GM21825 (cell line): ENCODE measurements around the gene EML5.
A peak's percentile ranks its signal among the peaks of the same experiment; 100 is the strongest.
"Not testable (repeated sequence)": the region's sequence is repeated elsewhere in the genome, so short reads cannot be mapped to it uniquely, and the experiment has no call there.

Experiments used
- ATAC-seq: cut with Tn5 transposase; IDR thresholded peaks from one replicate; pipeline ENCODE4 v1.9.1; 2021; ENCODE audit warnings: mild to moderate bottlenecking, moderate library complexity; ENCODE audit not compliant: unreplicated experiment

Gene EML5

GRCh38 chr14:88792473-88793258 lies at the start of gene EML5:
Gene EML5, minus strand, starts transcription at chr14:88792953. Its CDS starts 450 bp downstream, at chr14:88792503.
- ATAC-seq: peak; percentile 92

DNA sequence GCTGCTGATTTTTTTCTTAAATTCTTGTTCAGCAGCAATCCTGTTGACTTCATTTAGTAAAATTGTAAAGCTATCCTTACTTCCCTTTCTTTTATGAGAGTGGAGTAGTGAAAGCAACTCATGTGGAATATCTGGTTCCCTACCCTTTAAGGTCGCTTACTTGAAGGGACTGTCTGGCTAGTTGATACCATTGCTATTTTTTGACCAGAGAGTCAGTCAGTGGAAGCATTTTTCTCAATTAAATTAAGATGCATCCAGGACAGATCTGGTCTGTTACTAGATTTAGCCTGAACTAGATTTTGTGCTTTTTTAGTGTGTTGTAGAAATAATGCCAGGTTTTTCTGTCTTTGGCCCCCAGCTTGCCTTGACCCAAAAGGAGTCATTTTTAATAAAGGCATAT lies 49.7 kb upstream of the EML5 start:
- ATAC-seq: no peak

DNA sequence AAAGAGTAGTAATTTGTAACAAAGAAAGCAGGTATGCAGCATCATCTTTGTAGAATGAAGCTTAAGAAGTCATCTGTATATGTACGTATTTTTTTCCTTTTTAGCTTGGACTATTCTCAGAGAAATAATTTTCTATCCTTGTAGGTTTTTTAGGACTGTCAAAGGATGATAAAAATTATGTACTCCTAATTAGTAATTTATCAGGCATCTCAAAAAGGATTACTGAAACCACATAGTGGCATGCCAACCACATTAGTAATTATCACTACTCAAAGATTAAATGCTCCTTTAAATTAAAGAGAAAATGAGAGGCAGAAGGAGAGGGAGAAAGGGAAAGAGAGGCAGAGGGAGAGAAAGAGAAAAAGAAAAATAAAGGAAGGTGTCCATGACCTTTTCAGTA lies 49.0 kb upstream of the EML5 start:
- no peak for ATAC-seq

DNA sequence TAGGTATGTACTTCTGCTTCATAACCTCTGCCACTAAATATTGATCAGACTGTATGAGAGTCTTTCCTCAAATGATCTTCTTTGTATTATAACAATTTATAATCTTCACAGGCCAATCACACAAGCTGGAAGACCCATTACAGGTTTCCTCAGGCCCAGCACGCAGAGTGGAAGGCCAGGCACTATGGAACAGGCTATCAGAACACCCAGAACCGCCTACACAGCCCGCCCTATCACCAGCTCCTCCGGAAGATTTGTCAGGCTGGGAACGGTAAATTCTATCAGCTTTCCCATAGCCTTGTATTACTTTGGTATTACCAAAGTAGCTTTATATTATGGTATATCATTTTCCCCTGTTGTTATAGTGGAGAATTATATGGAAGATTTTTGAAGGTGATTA lies 48.2 kb upstream of the EML5 start:
- ATAC-seq: no peak

- no peak for ATAC-seq
These were observed 45.3 kb upstream of the EML5 start for GRCh38 chr14:88838015-88838414.

DNA sequence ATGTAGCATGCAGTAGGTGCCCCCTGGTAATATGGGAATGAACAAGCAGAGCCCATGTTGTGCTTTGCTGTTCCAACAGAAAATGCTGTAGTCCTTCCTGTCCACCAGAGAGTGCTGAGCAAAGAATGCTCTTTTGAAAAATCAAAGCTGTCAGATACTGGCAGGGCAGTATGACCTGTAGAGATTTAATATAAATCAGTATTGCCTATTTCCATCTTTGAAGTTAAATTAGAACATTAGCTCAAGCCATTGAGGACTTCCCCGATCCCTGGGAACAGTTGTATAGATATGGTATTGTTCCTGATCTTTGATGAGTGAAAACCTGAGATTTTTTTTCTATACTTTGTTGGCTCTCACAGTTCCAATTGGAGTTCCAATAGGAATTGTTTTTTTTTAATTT lies 44.7 kb upstream of the EML5 start:
- no peak for ATAC-seq

- ATAC-seq: no peak
These were observed 42.9 kb upstream of the EML5 start for GRCh38 chr14:88835661-88836060.

GRCh38 chr14:88834883-88835431 lies 42.2 kb upstream of the EML5 start:
- no peak for ATAC-seq

DNA sequence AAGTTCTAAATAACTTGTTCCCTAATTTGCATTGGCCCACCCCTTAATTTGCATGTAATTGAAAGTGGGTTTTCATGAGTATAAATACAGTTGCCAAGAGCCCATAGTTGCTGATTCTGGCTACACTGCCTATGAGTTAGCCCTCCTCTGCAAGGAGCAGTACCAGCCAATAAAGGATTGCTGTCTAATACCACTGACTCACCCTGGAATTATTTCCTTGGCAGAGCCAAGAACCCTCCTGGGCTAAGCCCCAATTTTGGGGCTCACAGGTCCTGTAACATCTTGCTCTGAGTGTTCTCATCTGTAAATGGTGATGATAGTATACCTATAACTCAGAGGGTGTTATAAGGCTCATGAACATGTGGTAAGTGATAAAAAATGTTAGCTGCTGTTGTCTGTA lies 38.5 kb upstream of the EML5 start:
- no peak for ATAC-seq

GRCh38 chr14:88829685-88830302 lies 37.0 kb upstream of the EML5 start:
- ATAC-seq: no peak

DNA sequence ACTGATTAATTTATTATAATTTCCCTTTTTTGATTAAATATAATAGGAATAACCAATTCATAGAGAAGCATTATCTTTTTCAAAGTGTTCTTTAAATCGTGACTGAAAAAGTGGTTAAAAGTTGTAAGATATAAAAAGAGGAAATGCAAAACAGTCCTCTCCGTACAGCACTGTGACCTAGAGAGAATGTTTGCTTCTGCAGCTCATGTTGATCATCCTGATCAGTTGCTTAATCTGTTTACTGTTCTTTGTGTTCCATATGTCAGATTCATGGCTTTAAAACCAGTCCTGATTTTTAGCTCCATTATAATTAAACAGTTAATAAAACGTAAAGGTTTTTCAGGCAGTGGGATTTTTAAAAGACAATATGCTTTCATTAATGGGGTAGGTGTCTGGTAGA lies 36.4 kb upstream of the EML5 start:
- no peak for ATAC-seq

DNA sequence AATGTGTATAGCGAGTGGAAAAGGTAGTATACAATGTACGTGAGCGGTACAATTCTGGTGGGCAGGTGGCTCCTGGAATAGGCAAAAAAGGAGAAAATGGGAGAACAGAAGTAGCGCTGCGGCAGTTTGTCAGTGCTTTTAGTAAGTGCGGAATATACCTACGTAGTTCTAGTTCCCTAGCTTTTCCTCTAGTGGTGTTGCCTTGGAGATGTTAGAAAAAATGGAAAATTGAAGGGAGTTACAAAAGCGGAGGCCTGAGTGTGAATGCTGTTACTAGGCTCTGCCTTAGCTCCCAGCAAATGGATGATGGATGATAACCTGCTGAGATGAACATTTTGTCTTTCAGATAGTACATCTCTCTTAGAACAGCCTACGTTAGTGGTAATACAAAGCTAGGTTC lies 32.8 kb upstream of the EML5 start:
- no peak for ATAC-seq

GRCh38 chr14:88825078-88825458 lies 32.3 kb upstream of the EML5 start:
- ATAC-seq: no peak

GRCh38 chr14:88824314-88825077 lies 31.7 kb upstream of the EML5 start, which contains the start of gene TTC8:
Gene TTC8, plus strand, starts transcription at chr14:88824651. Its CDS starts 57 bp downstream, at chr14:88824708.
- ATAC-seq: peak; percentile 98

GRCh38 chr14:88823968-88824313 lies 31.2 kb upstream of the EML5 start:
- peak; percentile 15 for ATAC-seq

- no peak for ATAC-seq
These were observed 29.1 kb upstream of the EML5 start for GRCh38 chr14:88821888-88822287.

- no peak for ATAC-seq
These were observed 28.6 kb upstream of the EML5 start for GRCh38 chr14:88821378-88821777.

GRCh38 chr14:88819674-88820073 lies 26.9 kb upstream of the EML5 start:
- not testable (repeated sequence) for ATAC-seq

GRCh38 chr14:88818018-88818417 lies 25.3 kb upstream of the EML5 start:
- no peak for ATAC-seq

- ATAC-seq: no peak
These were observed 23.2 kb upstream of the EML5 start for GRCh38 chr14:88815980-88816379.

- no peak for ATAC-seq
These were observed 15.6 kb upstream of the EML5 start for GRCh38 chr14:88808359-88808758.

DNA sequence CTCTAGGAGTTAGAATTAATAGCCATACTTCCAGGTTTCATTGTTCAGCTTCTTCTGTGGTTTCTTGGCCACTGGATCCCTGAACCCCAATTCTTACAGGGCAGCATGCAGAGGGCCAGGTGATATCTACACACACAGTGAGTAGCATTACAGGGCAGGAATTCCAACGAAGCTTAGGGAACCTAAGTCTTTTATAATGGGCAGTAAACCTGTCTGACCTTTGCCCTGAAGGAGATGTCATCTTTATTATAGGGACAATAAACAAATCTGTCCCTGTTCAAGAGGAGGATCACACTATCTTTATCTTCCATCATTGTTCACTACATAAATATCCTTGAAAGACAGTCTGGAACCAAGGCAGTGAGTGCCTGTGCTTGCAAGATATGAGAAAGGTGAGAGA lies 11.7 kb upstream of the EML5 start:
- no peak for ATAC-seq
